Spinal cord (tissue), 10 donors: ENCODE measurements around the gene DLX2. TPM values are rescaled to one million over a fixed set of nuclear protein-coding genes. Genes with fewer than 3 reads are reported as not detected.
"Not testable (repeated sequence)": the region's sequence is repeated elsewhere in the genome, so short reads cannot be mapped to it uniquely, and the experiment has no call there.

Experiments used
- DNase-seq, 6 donors: peaks; one replicate each; pipeline versions ENCODE4 v3.0.0 to v3.0.0-alpha.2; 2013 to 2015; ENCODE audit warnings: low spot score in 6 of 6, low read depth in 4 of 6
- H3K27ac ChIP-seq: one replicate; pipeline ENCODE4 v1.5.1; 2013; ENCODE audit warnings: low read depth, low read length, control low read depth
- H3K27me3 ChIP-seq: one replicate; pipeline ENCODE4 v1.6.1; 2013; ENCODE audit warnings: low read length; ENCODE audit not compliant: control insufficient read depth, insufficient read depth
- H3K36me3 ChIP-seq: one replicate; pipeline ENCODE4 v1.6.1; 2013; ENCODE audit warnings: low read length; ENCODE audit not compliant: control insufficient read depth, insufficient read depth
- H3K4me1 ChIP-seq: one replicate; pipeline ENCODE4 v1.6.1; 2013; ENCODE audit warnings: low read length; ENCODE audit not compliant: control insufficient read depth, insufficient read depth
- H3K4me3 ChIP-seq: one replicate; pipeline ENCODE4 v1.5.1; 2013; ENCODE audit warnings: low read depth, low read length, control low read depth
- H3K9me3 ChIP-seq: one replicate; pipeline ENCODE4 v1.6.1; 2013; ENCODE audit warnings: low read length; ENCODE audit not compliant: control insufficient read depth, insufficient read depth
- whole genome bisulfite sequencing: methylation state at CpG from one replicate; pipeline ENCODE4 v1.1.5; 2013; ENCODE audit warnings: missing lambda C conversion rate; ENCODE audit not compliant: insufficient coverage; 5-methylcytosine and 5-hydroxymethylcytosine counted together
- polyA plus RNA-seq, 2 donors: library from polyadenylated mRNA; unstranded; fragments of 120-200 nt; gene quantifications; one replicate each; pipeline ENCODE4 v1.2.1, GENCODE V29; 2013; ENCODE audit not compliant: insufficient read length in 2 of 2
- total RNA-seq, 2 donors: library from RNA; depleted of rRNA in 1 of 2; stranded (reverse); fragments of 120-200 nt in 1 of 2; fragments of >200 nt in 1 of 2; gene quantifications; one replicate each; pipeline versions ENCODE4 v1.2.3 to v1.2.4, GENCODE V29; 2013 to 2014
- donor health status: healthy.

Gene DLX2
- total and polyA plus RNA-seq, 4 donors: 0.28 TPM; not detected in 3

DNA sequence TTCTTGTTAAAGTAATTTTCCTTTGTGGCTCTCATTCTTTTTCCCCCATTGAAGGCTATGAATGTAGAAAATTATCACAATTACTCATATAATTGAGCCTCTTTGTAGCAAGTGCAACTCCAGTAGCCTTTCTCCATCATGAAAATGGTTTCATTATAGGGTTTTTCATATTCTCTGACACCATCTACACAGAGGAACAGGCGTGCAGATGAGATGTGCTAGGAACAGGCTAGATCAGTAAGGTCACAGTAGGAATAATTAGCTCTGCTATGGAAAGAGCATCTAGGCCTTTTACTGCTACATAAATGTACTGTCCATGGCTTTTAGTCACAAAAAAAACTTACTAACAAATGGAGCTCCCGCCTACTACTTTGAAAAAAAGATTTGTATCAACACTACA lies 30.0 kb downstream of the DLX2 start:
- Histone ChIP-seq H3K4me3 (no peak overlapping the region), H3K4me1 (no peaks in the 10 kb centered on the region), H3K27me3 (peaks cover 13% of the 10 kb centered on the region), H3K36me3 (no peaks in the 10 kb centered on the region), H3K9me3 (no peaks in the 10 kb centered on the region), H3K27ac (no peak overlapping the region)
- no CpG with 5 or more reads among the region's 2 CpGs for WGBS
- peak in 1 of 6 donors; percentile 19 for DNase-seq

DNA sequence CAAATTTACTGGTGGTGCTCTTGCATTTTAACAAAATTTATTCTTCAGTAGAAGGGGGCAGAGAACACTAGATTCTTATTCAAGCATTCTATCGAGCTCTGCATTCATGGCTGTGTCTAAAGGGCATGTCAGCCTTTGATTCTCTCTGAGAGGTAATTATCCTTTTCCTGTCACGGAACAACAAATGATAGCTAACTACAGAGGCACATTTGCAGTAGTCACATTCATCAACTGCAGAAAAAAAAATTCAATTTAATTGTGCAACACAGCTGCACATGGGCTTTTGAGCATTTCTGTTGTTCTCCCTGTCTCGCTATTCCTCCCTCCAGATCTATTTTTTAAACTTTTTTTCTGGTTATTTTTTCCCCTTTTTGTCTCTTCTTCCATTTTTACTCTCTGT lies 30.4 kb downstream of the DLX2 start:
- no peak overlapping the region for H3K4me3 ChIP-seq

DNA sequence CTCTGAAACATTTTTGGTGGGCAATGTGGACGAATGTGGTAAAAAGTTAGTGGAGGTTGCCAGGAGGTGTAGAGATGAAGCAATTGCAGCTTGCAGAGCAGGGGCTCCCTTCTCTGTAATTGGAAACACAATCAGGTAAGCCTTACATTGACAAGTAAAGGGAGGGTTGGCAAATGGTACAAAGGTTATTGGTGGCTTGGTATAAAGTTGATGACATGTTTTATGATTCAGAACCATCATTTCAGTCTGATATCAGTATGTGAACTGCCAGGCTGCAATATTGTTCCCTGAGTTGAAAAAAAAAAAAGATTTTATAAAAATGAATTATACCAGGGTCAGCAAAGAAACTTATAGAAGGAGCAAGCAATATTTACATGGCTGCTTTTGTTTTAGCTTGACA lies 31.8 kb downstream of the DLX2 start:
- no peak for DNase-seq
- Histone ChIP-seq H3K36me3 (no peaks in the 10 kb centered on the region), H3K27ac (no peak overlapping the region), H3K4me1 (no peaks in the 10 kb centered on the region), H3K9me3 (no peaks in the 10 kb centered on the region), H3K4me3 (no peak overlapping the region), H3K27me3 (peaks cover 7% of the 10 kb centered on the region)
- WGBS: 63% methylated on average over 1 of the region's 1 CpG

More for the DNA sequence above, 30.4 kb downstream of the DLX2 start:
- WGBS: 65% methylated on average over 2 of the region's 3 CpGs
- H3K27me3 ChIP-seq: peaks cover 11% of the 10 kb centered on the region
- H3K27ac ChIP-seq: no peak overlapping the region
- no peaks in the 10 kb centered on the region for H3K4me1 ChIP-seq
- no peaks in the 10 kb centered on the region for H3K36me3 ChIP-seq
- H3K9me3 ChIP-seq: no peaks in the 10 kb centered on the region
- peak in 2 of 6 donors; percentile 19 to 33 for DNase-seq

DNA sequence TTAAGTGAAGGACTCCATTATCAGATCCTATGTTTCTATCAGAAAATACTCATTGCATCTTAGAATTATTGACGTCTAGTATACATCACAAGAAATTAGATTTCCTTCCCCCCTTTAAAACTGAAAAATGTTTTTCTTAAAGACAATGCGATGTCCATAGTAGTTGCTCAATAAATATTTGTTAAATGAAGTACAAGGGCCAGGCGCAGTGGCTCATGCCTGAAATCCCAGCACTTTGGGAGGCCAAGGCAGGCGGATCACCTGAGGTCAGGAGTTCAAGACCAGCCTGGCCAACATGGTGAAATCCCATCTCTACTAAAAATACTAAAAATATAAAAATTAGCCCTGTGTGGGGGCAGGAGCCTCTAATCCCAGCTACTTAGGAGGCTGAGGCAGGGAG lies 34.8 kb downstream of the DLX2 start:
- H3K27me3 ChIP-seq, H3K9me3 ChIP-seq, H3K27ac ChIP-seq, DNase-seq, H3K4me1 ChIP-seq, H3K36me3 ChIP-seq, H3K4me3 ChIP-seq: not testable (repeated sequence)
- no CpG with 5 or more reads among the region's 4 CpGs for WGBS

DNA sequence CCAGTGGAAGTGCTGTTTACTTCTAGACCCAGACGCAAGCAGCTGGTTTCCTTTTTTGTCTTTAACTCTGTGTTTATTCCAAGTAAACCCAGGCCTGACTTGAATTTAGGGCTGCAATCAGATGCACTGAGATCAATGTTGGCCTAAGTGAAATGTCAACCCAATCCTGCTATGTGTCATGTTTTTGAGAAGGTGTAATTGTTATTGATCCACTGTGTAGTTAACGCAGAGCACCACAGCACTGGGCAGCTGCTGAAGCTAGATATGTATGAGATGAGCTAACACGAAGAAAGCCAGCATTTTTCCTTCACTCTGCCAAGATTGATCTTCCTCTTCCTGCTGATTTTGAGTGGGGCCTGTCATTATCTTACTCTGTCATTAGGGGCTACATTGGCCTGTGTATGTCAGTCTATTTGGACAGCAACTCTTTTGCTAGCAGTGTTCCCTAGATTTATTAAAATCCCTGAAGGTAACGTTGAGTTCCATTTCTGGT lies 36.3 kb downstream of the DLX2 start:
- no peaks in the 10 kb centered on the region for H3K9me3 ChIP-seq
- H3K36me3 ChIP-seq: no peaks in the 10 kb centered on the region
- DNase-seq: no peak
- H3K27ac ChIP-seq: no peak overlapping the region
- H3K27me3 ChIP-seq: no peaks in the 10 kb centered on the region
- 89% methylated on average over 2 of the region's 4 CpGs for WGBS
- H3K4me1 ChIP-seq: no peaks in the 10 kb centered on the region
- no peak overlapping the region for H3K4me3 ChIP-seq

DNA sequence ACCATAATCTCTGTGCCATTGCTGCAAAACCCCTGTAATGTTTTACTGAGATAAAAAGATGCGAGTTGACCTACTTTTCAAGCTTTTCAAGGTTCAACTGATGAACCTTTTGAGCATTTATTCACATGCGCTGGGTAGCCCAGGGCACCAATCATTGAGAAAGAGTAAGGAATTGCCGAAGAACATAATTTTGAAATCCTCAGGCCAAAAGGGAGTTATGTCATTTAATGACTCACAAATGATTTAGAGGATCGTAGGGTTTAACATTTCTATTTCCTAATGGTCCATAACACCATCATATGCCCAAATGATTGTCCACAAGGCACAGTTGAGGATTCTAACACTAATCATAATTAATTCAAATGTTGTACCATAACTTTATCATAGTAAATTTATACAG lies 37.6 kb downstream of the DLX2 start:
- H3K27ac ChIP-seq: no peak overlapping the region
- no peaks in the 10 kb centered on the region for H3K36me3 ChIP-seq
- H3K27me3 ChIP-seq: no peaks in the 10 kb centered on the region
- H3K4me1 ChIP-seq: no peaks in the 10 kb centered on the region
- no peak overlapping the region for H3K4me3 ChIP-seq
- DNase-seq: no peak
- H3K9me3 ChIP-seq: no peaks in the 10 kb centered on the region
- WGBS: no CpG with 5 or more reads among the region's 4 CpGs

DNA sequence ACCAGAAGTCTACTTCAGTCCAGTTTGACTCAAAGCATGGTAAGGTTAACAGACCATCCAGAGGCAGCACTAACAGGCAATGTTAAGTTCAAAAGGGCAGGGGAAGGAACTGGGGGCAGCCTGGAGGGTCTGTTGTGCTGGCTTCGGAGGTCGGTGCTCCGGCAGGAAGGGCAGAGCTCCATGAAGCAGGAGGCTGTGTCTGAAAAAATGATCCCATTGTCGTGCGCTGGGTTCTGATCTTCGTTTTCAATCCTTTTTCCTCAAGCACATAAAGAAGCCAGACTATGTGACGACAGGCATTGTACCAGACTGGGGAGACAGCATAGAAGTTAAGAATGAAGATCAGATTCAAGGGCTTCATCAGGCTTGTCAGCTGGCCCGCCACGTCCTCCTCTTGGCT lies 39.3 kb downstream of the DLX2 start:
- H3K27me3 ChIP-seq: no peaks in the 10 kb centered on the region
- no peak overlapping the region for H3K27ac ChIP-seq
- DNase-seq: no peak
- no peaks in the 10 kb centered on the region for H3K36me3 ChIP-seq
- no peak overlapping the region for H3K4me3 ChIP-seq
- H3K4me1 ChIP-seq: no peaks in the 10 kb centered on the region
- 68% methylated on average over 7 of the region's 9 CpGs for WGBS
- H3K9me3 ChIP-seq: no peaks in the 10 kb centered on the region

DNA sequence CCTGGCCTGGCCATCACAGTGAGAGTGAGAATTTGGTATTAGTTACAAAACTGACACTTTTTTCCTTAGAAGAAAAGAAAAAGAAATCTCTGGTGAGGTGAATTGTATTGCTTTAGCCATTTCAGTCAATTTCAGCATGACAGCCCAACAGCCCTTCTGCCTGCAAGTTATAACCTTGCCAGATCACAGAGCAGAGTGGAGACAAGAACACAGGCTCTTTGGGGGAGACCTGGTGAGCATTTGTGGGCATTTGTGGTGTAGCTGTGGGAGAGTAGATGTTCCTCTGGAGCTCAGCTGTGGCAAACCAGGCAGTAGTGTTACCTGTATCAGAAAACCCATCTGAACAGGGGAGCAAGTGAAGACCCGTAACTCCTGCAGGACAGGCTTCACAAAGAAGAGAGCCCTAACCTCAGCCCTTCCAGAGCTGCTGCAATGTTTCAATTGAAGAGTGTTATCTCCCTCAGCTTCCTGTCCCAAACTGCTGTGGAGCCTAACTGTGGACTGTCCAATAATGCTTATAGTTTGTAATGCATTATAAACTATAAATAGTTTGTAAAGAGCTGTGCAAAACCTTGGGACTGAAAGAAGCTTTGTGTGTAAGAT lies 40.2 kb downstream of the DLX2 start:
- no peak overlapping the region for H3K27ac ChIP-seq
- no peak for DNase-seq
- H3K27me3 ChIP-seq: no peaks in the 10 kb centered on the region
- 100% methylated on average over 1 of the region's 1 CpG for WGBS
- H3K4me3 ChIP-seq: no peak overlapping the region
- no peaks in the 10 kb centered on the region for H3K9me3 ChIP-seq
- no peaks in the 10 kb centered on the region for H3K36me3 ChIP-seq
- no peaks in the 10 kb centered on the region for H3K4me1 ChIP-seq

DNA sequence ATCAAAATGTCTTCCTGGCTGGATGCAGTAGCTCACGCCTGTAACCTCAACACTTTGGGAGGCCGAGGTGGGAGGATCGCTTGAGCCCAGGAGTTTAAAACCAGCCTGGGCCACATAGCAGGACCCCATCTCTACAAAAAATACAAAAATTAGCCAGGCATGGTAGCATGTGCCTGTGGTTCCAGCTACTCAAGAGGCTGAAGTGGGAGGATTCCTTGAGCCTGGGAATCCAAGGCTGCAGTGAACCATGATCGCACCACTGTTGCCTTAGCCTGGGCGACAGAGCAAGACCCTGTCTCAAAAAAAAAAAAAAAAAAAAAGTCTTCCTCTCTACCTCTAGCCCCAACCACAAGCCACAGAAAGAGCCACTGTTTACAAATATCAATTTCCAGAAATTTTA lies 42.6 kb downstream of the DLX2 start:
- H3K9me3 ChIP-seq, H3K4me3 ChIP-seq, DNase-seq, H3K27ac ChIP-seq, H3K4me1 ChIP-seq, H3K27me3 ChIP-seq, H3K36me3 ChIP-seq: not testable (repeated sequence)
- no CpG with 5 or more reads among the region's 5 CpGs for WGBS

DNA sequence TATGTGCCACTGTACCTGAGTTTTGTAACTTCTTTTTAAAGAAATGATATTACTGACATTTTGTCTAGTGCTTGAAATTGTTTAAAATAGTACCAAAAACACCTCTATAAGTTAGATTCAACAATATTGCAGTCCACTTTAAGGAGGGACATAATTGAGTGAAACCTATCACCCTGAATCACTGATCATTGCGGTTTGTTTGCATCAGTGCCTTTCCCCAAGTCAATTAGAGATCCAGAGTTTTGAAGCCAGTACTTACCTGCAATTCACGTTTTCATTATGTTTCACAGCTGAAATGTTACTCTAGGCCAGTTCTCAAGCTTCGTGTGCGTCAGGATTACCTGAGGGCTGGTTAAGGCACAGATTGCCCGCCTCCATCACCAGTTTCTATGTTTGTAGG lies 44.0 kb downstream of the DLX2 start:
- 94% methylated on average over 5 of the region's 5 CpGs for WGBS
- no peaks in the 10 kb centered on the region for H3K36me3 ChIP-seq

More for the DNA sequence above, 44.0 kb downstream of the DLX2 start:
- Histone ChIP-seq H3K9me3 (no peaks in the 10 kb centered on the region), H3K27me3 (no peaks in the 10 kb centered on the region), H3K27ac (no peak overlapping the region), H3K4me3 (no peak overlapping the region), H3K4me1 (no peaks in the 10 kb centered on the region)
- no peak for DNase-seq
